Activated CD4-positive, alpha-beta T cell treated with anti-CD3 and anti-CD28 coated beads, Interleukin-2, Interleukin-4, amounts not matched to agents 100 ng/mL and 50 ng/mL, durations not matched to agents 16 hours and 8 hours (primary cell): ENCODE data around the gene CHST11.
A peak's percentile ranks its signal among the peaks of the same experiment; 100 is the strongest.

Experiments used
- DNase-seq: peaks from one replicate; pipeline ENCODE4 v3.0.0-alpha.2; 2020; ENCODE audit warnings: low spot score

Gene CHST11

DNA sequence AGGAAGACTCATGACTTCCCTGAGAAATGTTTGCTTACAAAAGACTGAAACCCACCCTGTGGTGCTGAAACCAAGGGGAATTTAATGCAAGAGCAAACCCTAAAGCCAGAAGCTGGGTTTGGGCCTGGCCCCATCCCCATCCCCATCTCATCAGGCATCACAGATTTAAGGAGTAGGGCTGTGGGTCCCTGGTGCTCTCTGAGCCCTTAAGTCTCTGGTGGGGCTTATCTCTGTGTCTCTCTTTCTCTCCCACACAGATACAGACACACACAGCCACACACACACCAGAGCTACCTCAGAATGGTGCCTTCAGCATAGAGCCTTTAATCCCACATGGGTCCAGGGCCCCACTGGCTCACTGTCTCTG, 264.3 kb downstream of the CHST11 start:
- no peak for DNase-seq

DNA sequence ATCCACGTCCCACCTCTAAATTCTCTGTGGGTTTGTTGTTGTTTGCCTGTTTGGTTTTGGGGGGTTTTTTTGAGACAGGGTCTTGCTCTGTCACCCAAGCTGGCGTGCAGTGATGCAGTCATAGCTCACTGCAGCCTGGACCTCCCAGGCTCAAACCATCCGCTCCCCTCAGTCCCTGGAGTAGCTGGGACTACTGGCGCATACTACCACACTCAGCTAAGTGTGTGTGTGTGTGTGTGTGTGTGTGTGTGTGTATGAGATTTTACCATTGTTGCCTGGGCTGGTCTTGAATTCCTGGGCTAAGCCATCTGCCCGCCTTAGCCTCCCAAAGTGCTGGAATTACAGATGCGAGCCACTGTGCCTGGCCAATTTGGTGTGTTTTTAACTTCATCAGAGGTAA, 265.2 kb downstream of the CHST11 start:
- DNase-seq, result no peak

DNA sequence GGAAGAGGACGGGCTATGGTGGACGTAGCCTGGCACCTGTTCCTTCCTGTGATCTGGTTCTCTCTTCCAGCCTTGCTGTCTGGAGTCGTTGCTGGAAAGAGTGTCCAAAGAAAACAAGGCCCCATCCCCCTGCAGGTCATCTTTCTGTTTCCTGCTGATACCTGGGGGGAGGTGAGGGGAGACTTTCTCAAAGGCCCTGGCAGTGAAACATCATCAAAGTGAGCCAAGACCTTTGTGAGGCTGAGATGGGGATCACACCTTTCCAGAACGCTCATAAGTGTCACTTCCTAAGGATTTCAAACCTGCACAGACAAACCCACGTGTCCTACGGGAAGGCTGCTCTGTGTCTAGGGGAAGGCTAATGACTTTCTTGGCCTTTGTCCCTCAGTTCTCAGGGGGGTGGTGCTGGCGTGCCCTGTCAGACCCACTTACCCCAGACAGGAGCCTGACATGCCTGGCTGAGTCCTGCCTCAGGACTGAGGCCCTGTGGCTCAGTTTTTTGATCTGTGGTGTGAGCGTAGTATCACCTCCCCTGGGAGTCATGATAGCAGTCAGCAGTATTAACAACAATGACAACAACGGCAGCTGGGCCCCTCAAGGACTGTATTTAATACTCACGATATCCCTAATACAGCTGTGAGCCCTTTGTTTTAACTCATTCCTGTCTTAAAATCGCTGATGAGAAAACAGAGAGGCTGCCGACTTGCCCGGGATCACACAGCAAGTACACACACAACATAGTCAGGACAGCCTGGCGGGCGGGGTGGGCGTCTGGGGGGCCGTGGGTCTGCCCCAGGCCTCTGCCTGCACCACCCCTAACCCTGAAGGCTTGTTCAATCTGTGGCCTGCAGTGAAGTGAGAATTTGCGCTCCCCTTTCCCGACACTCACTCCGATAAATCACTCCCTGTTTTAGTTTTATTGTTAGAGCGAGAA, 266.1 kb downstream of the CHST11 start:
- no peak for DNase-seq

DNA sequence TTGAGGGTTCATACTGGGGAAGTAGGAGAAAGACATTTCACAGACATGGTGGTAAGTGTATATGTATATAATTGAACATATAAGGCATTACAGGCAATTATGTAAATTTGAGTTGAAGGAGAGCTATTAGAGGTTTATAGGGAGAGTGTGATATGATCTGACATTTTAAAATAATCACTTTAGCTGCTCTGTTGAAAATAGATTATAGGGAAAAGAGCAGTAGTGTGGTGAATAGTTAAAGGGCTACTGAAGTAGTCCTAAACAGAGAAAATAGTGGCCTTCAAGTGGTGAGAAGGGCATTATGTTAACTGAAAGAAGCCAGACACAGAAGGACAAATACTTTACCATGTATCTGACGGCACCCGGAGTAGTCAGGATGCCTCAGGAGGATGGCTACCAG, 267.1 kb downstream of the CHST11 start:
- DNase-seq, result no peak

DNA sequence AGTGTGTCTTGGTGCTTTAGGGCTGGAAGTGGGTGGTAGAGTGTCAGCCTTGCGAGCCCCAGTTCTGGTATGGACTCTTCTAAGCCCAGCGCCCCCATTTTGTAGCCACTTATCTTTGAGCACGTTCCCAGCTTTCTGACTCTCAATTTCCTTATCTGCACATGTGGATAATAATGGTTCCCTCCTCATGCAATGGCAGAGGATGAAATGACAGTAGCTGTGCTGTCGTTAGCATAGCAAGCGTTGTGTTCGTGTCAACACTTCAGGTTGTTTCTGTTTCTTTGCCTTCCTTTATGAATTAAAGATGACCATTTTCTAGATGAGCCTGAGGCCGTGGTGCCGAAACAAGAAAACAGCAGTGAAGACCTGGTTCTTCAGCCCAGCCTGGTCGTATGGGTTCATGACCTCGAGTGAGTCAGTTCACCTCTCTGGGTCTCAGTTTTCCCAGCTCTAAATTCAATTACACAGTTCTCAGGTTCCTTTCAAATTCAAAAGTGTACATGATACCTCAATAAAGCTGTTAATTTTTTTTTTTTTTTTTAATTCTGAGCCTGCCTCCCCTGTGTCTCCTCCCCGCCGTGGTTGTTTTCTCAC, 268.3 kb downstream of the CHST11 start:
- DNase-seq, result no peak

DNA sequence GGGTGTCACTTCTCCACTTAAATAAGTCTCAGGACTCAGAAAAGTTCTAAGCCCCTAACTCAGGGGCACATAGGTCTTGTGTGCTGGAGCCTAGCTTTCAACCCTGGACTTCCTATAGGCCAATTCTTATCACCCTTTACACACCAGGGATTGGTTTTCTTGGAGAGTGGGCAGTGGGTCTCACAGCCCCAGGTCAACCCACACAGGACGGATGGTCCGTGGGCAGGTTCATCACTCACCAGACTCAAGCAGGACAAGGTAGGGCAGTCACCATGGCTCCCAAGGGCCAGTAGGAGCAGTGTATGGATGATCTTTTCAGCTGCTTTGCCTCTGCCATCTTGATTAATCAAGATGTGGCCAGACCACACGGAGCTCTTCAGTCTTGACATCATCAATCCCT, 268.9 kb downstream of the CHST11 start:
- no peak for DNase-seq

DNA sequence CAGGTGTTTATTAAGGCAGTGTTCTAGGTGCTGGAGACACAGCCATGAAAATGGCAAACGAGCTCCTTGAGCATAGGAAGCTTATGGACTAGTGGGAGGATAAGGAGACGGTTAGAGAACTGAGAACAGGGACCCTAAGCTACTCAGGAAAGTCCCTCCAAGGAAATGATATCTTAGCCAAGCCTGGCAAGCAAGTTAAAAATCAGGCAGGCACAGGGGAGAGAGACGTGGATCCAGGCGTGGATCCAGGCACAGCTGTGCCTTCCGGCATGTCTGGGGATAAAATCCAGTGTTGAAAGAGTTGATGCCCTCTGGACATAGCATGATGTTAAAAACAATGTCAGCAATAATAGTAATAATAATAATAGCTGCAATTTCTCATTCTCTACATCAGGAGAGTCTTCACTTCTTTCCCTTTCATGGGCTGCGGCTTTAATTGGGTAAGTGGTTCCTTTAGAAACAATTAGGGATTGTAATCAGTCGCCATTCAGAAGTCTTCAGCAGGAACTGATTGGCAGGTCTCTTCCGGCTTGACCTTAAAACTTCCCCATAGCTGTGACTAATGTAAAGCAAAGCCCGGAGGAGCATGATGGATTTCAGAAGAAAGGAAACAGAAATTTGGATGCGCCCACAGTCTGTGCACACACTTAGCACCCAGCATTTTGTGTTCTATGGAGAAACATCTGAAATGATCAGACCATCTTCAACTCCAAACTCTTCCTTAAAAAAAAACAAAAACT, 271.1 kb downstream of the CHST11 start:
- no peak for DNase-seq

DNA sequence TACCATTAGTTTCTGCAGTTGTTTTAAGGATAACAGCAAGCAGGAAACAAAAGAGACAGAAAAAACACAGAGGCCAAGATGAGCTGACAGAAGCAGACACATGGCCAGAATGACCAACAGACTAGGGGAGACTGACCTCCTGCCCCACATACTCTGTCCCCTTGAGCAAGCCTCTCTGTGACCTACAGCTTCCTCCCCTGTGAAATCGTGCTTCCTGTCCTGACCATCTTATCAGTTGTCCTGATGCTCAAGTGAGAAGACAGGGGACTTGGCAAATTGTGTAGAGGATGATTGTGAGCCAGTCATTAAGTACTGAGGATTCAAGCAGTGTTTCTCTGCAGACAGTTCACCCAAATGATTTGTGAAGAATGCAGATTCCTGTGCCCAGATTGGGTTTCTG, 272.3 kb downstream of the CHST11 start:
- no peak for DNase-seq

DNA sequence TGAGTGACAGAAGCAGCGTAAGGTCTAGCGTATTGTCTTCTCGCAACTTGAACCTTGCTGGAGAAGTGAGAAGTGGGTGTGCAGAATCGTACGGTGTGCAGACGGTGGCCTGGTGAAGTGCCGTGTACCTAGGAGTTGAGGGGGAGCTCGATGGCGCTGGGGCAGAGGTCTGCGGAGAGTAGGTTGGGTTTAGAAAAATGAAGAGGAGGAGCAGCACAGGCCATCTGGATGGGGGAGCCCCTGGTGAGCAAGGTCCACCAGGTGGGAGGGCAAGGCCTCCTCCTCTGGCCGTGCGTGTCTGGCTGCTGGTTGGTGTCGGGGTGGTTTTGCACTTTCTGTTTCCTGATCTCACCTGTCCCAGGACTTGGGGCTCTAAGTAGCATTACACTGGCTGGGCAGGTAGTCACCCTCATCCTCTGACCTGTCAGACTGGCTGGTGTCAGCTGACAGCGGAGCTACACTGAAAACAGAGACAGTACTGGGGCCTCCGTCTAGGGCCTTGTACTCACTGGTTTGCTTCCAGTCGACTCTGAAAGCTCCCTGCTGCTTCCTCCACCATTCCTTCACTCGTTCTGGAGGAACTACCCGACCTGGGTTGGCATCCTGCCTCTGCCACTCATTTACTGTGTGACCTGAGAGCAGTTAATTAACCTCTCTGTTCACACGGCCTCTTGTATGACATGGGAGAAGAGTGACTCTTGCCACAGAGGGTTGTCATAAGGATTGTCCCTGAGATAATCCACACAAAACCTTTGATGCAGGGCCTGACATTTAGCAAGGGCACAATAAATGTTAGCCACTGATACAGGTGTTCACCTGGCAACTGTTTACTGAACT, 273.1 kb downstream of the CHST11 start:
- DNase-seq, result no peak

DNA sequence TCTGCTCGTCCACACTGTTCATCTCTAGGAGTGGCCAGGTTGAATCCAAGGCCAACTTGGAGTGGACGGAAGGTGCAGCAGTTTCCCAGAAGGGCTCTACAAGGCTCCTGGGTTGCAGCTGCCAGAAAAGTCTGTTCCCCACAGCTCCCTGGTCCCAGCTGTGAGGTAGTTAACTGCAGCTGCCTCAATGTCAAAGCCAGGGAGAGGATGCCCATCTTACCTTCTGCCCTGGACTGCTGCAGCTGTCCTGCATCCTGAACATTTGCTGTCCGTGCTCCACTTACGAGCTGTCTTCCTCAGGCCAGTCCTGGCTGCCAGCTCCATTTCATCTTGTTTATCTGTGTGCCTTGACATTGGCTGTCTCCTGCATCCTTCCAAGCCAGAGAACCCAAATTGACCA, 274.0 kb downstream of the CHST11 start:
- DNase-seq, result no peak

DNA sequence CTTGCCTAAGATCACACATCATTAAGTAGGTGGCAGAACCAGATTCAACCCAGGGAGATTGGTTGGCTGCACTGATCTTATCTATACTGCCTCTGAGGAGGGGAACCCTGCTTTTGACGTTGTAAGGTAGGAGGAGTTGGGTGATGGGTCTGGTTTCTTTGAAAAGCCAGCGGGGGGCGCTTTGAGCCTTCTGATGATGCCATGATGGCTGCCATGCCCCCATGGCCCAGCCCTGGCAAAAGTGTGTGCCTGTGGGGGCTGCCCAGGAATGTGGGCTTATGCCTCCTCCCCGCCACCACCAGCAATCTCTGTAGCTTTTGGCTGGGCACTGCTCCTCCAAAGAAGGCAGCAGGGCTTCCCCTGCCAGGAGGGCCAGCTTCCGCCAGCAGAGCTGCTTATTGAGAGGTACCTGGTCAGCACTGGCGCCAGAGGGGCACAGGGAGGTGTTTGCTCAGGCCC, 277.0 kb downstream of the CHST11 start:
- DNase-seq, result peak; percentile 53

DNA sequence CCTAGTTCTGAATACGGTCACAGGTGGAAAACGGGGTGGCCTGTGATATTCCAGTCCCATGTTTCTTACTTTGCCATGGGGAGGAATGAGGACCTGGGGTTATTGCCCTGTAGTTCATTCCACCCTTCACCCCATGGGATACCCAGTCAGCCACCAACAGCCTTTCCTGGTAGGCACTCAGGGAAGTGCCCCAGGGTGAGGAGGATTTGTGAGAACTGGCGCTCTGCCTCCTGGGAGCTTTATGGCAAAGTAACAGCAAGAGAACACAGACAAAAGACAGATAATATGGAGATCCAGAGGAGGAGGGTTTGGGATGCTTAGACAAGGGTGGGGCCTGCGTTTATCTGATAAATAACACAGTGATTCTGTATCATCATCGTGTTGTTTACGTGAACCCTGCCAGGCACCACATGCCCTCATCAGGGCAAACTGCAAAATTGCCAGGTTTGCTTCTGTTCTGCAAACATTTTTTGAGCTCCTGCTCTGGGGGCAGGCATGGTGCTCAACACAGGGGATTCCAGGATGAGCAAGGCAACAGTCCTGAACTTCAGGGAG, 277.9 kb downstream of the CHST11 start:
- no peak for DNase-seq

DNA sequence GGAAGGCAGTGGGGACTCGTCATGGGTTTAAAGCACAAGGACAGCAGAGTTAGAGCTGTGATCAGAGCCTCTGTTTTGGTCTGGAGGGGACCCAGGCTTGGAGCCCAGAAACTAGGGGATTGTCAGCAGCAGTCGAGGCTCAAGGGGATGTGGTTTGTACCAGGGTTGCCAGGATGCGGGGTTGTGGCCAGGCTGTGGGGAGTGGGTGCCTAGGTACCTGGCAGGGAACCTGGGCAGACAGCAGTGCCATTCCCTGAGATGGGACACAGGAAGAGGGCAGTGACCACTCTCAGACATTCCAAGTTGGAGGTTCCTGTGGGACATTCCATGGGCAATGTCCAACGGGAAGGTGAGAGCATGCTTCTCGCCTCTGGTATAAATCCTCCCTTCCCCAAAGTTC, 279.1 kb downstream of the CHST11 start:
- no peak for DNase-seq

DNA sequence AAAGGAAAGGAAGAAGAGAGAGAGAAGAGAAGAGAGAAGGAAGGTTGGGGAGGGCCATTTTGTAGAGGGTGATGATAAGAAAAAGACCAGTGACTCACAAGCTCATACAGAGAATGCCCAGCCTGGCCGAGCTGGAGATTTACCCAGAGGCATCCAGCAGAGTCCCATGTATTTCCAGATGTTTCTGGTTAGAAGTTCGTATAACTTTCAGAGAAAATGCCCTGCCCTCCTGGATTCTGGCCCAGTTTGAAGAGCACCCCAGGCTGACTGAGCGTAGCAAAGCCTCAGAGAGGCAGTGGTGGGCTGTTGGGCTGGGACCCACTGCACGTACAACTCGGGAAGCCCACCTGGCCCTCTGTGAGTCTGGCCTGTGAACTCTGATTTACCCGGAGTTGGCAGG, 279.6 kb downstream of the CHST11 start:
- DNase-seq, result no peak

DNA sequence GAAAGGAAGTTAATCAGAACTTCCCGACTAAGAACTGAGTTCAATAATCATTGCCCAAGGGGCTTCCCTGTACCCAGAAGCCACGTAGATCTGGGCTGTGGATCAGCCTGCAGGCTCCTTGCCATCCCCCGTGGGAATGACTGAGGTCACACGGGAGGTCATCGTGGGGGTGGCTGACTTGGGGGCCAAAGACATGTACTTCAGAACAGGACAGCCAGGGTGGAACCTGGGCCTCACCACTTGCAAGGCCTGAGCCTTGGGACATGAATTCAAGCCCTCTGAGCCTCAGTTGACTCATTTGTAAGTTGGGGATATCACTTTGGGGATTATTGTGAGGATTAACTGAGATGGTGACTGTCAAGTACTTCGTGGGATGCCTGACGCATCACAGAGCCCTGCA, 280.4 kb downstream of the CHST11 start:
- no peak for DNase-seq

DNA sequence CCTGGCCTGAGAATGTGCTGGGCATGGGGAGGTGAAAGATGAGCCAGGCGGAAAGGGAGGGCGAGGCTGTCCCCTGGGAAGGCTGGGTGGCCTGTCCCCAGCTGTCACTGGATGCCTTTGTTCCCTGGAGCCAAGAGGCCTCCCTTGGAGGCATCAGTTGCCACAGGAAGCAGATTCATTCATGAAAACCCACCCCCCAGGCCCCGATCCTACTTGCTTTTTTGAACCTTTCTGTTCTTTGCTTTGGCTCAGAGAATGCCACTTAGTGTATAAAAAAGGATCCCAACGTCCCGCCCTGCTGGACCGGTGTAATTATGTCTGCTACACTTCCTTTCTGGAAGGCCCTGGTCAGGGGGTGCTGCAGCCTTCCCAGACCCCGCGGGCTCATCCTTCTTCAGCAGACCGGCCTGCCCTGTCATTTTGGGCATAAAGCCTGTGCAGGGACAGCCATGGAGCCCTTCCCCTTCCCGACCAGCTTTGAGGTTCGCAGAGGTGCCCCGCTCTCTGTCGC, 281.1 kb downstream of the CHST11 start:
- no peak for DNase-seq

DNA sequence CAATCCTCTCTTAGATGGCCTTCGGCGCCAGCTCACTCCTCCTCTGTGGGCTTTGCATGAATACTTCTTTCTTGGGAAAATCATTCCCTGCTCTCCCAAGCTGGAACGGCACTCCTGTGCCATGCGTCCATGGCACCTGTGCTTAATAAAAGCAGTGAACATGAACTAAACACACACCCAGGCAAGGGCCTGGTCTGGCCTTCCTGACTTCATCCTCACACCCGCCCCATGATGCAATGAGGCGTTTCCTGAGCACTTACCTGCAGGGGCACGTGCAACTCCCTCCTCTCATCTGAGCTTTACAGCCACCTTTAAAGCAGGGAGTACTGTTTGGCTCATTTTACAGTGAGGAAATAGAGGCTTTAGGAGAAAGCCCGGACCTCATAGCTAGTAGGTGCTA, 281.6 kb downstream of the CHST11 start:
- DNase-seq, result no peak

DNA sequence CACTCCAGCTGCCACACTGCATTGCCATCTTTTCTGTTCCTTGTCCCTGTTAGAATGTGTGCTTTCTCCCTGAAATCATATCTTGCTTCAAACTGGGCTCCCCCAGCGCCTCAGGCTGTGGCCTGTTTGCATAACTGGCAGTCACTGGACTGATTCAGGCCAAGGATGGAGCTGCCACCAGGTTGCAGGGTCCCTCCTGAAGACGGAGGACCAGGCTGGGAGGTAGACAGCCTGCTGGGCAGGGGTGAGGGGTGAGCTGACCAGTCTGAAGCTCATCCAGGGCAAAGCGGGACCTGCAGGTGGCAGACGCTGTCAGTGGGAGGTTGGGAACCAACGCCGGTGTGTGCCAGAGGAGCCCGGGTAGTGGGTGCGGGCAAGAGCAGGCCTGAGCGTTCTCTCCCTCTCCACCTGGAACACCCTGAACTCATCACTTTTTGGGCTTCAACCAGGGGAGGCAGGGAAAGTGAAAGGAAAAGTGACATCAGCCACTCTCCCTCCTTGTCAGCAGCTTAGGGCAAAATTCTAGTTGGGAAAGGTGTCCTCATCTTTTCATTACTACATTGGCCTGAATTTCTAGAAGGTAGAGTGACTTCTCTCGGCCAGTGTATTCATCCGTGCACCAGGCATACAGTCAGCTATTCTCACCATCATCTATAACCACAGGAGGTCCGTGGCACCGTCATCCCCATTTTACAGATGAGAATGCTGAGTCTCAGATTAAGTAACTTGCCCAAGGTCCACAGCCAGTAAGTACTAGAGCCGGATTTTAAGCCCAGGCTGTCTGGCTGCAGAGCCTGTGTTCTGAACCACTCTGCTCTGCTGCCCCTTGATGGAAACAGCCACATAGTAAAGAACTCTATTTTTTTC, 282.3 kb downstream of the CHST11 start:
- no peak for DNase-seq

DNA sequence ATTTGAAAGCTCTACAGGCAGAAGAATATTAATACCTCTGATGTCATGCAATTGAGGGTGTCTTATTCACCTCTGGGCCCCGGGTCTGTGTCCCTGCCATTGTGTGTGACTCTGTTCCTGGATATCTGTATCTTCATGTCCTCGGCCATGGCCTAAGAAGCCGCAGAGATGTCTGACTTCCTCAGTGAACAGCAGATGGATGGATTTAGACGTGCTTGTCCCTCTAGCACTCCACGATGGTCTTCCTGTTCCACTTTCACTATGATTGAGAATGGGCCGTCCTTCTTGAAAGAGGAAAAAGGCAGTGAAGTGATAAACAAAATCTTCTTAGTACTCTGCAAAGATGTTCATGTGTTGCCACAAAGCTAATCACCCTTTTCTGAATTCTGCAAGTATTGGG, 283.9 kb downstream of the CHST11 start:
- DNase-seq, result peak; percentile 67

DNA sequence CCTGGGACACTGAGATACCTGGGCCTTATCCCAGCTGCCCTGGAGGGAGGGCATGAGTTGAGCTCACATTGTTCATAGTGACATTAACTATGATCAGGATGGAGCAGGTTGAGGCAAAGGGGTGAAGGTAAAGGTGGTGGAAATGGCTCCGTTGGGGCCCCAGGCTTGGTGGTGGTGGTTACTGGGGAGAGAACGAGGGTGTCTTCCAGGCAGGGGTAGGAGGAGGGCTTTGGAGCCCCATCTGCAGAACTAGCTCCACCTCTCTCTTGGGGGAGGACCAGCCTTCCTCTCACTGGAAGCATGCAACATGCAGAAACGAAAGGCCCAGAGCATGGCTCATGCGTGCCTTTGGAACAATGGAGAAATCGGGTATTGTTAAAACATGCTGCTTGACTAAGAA, 284.3 kb downstream of the CHST11 start:
- no peak for DNase-seq
